Measurements from ENCODE around the gene GALNT15.

Gene GALNT15

DNA sequence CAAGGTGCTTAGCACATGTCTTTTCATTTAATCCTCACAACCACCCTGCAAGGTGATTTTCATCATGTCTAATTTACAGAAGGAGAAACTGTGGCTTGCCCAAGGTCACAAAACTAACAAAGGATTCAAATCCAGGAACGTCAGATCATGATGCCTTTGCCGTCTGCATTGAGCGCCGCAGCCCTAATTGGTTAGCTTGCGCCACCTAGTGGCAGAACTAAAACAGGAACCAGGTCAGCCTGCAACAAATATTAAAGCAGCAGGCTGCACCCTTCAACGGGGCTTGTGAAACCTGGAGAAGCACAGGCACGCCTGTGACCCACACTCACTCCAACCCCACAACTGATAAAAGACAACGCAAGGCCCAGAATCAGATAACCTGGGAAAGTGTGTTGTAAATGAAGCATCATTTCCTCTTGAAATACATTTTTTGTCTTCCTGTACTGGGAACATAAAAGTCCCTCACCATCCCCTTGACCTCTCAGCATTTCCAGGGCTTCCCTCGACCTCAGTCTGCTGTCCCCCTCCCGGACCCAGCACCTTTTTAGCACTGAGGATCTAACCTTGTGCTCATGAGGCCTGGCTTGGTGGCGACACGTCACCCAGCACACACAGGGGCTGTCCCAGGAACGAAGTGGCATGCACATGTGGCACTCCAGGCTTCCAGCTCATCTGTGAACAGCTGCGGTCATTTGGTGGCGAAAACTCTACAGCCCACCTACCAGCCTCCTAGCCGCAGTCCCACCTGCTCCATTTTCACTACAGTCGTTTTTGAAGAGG lies 73.0 kb downstream of the GALNT15 start:
- Histone ChIP-seq H3K4me3 (ENCODE audit: low read length) (no peak overlapping the region), H2AFZ (ENCODE audit: low read depth, low read length) (no peak overlapping the region), H3K9me3 (ENCODE audit: low read length) (no peaks in the 10 kb centered on the region), H3K27me3 (ENCODE audit: insufficient read depth, low read length) (peaks cover 3% of the 10 kb centered on the region), H3K36me3 (ENCODE audit: insufficient read depth, low read length) (no peaks in the 10 kb centered on the region), H3K4me1 (ENCODE audit: insufficient read depth, low read length) (peaks cover 7% of the 10 kb centered on the region)

DNA sequence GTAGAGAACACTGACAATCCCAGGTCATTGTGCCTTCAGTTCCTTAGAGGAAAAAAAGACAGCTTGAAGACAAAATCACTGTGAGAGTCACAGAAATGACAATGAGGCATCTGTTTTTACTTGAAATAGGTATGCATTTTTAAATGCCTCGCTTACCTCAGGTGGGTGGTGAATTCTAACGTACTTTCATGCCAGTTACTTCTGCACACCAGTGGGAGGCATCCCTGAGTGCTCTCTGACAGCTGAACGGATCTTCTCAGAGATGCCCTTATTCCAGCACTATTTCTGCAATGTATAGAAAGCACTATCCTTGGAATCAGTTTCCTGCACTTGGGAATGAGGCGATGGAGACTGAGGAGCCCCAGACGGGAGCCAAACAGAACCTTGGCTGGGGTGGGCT lies 74.1 kb downstream of the GALNT15 start:
- peaks cover 7% of the 10 kb centered on the region for H3K4me1 ChIP-seq (ENCODE audit: insufficient read depth, low read length)
- H3K9me3 ChIP-seq (ENCODE audit: low read length), result no peaks in the 10 kb centered on the region
- H3K36me3 ChIP-seq (ENCODE audit: insufficient read depth, low read length), result no peaks in the 10 kb centered on the region
- peaks cover 3% of the 10 kb centered on the region for H3K27me3 ChIP-seq (ENCODE audit: insufficient read depth, low read length)
- H2AFZ ChIP-seq (ENCODE audit: low read depth, low read length), result no peak overlapping the region
- H3K4me3 ChIP-seq (ENCODE audit: low read length), result no peak overlapping the region

DNA sequence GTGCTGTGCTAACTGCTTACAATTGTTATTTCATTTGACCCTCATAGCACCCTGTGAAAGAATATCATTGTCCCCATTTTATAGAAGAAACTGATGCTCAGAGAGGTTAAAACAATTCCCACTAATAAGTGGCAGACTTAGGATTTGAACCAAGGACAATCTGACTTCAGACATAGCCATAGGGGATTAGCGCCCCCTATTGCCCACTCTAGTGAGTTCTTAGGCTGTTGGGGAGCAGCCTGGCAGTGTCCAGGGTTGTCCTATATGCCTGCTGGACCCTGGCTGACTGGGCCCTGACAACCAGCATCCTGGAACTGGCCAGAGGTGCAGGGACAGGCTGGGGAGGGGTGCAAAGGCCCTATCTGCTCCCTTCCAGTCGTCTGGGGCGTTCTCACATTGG lies 74.9 kb downstream of the GALNT15 start:
- Histone ChIP-seq H3K36me3 (ENCODE audit: insufficient read depth, low read length) (no peaks in the 10 kb centered on the region), H3K9me3 (ENCODE audit: low read length) (no peaks in the 10 kb centered on the region), H3K4me1 (ENCODE audit: insufficient read depth, low read length) (peaks cover 7% of the 10 kb centered on the region), H3K27me3 (ENCODE audit: insufficient read depth, low read length) (peaks cover 2% of the 10 kb centered on the region), H3K4me3 (ENCODE audit: low read length) (no peak overlapping the region), H2AFZ (ENCODE audit: low read depth, low read length) (no peak overlapping the region)

DNA sequence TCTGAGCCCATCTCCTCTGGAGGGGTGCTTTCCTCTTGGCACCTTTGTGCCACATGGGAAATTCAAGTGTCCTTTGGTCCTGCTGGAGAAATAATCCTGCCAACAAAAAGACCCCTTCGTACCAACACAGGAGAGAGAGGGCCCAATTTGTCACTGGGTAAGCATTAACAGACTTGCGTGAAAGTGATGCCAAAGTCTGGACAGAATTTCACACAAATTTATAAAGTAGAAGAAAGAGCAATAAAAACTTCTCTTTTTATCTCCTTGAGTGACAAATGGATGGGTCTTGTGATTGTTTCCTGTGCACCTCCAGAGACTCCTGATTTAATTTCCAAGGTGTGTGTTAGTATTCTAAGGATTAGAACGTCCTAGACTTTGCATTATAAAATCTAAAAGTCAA lies 75.4 kb downstream of the GALNT15 start:
- Histone ChIP-seq H2AFZ (ENCODE audit: low read depth, low read length) (no peak overlapping the region), H3K4me3 (ENCODE audit: low read length) (no peak overlapping the region), H3K9me3 (ENCODE audit: low read length) (no peaks in the 10 kb centered on the region), H3K27me3 (ENCODE audit: insufficient read depth, low read length) (no peaks in the 10 kb centered on the region), H3K4me1 (ENCODE audit: insufficient read depth, low read length) (peaks cover 7% of the 10 kb centered on the region), H3K36me3 (ENCODE audit: insufficient read depth, low read length) (no peaks in the 10 kb centered on the region)

DNA sequence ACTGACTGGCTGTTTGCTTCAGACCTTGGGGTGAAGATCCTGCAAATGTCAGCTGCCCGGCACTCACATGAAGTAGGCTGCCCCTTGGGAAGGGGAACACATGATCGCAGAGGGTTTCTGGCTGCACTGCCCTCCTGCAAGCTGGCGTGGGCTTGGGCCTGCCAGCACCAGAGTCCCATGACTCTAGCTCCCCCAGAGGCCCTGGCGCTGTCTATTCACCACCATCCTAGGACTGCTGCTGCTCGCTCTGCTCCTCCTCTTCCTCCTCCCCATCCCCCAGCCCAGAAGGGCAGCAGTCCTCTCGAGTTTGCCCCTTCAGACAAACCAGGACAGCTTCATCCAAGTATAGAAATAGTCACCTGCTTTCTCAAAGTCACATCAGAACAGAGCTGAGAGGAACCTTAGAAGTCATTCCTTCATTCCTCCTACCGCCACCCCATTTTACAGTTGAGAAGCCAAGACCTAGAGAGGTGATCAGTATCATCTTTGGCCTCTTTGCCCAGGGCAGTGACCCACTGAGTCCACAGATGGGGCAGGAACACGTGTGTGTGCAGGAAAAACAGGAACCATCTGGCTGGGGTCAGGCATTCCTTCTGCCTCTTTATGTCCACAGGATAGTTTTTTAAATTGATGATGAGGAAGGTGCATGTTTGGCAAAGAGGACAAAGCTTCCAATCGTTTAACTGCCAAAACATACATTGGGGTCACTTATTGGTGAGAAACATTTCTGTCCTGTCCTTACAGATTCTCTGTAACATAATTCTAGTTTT lies 77.0 kb downstream of the GALNT15 start:
- H3K9me3 ChIP-seq (ENCODE audit: low read length), result no peaks in the 10 kb centered on the region
- no peak overlapping the region for H2AFZ ChIP-seq (ENCODE audit: low read depth, low read length)
- no peak overlapping the region for H3K4me3 ChIP-seq (ENCODE audit: low read length)
- H3K27me3 ChIP-seq (ENCODE audit: insufficient read depth, low read length), result no peaks in the 10 kb centered on the region
- H3K4me1 ChIP-seq (ENCODE audit: insufficient read depth, low read length), result peaks cover 7% of the 10 kb centered on the region
- no peaks in the 10 kb centered on the region for H3K36me3 ChIP-seq (ENCODE audit: insufficient read depth, low read length)

DNA sequence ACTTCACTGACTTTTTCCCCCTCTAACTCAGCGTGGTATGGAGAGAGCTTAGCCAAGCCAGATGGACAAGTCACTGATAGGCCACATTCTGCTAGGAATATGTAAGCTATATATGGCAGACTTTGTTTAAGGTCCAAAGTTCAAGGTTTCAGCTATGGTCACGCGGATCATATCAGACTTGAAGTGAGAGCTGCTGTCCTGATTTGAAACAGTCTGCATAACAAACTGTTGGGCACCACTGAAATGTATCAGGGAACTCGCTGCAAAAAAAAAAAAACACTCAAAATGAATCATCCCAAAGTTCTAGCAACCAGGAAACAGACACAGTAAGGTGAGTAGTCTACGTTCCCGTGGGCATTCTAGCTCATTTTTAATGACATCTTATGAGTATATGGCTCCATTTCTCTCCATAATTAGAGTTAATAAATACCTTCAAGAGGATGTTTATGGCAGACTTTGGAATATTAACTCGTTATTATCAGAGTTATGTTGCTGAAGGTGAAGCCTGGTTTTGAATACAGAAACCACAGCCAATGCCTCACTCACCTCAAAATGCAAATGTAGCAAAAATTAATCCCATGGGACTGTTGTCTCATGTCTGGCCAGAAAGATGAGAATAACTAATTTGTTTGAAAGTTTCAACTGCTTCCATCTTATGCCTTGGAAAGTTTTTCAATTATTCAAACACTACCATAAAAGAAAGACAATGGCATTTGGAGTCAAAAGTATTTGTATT lies 77.9 kb downstream of the GALNT15 start:
- Histone ChIP-seq H3K36me3 (ENCODE audit: insufficient read depth, low read length) (peaks cover 3% of the 10 kb centered on the region), H2AFZ (ENCODE audit: low read depth, low read length) (no peak overlapping the region), H3K4me3 (ENCODE audit: low read length) (no peak overlapping the region), H3K27me3 (ENCODE audit: insufficient read depth, low read length) (no peaks in the 10 kb centered on the region), H3K9me3 (ENCODE audit: low read length) (no peaks in the 10 kb centered on the region), H3K4me1 (ENCODE audit: insufficient read depth, low read length) (peaks cover 4% of the 10 kb centered on the region)

DNA sequence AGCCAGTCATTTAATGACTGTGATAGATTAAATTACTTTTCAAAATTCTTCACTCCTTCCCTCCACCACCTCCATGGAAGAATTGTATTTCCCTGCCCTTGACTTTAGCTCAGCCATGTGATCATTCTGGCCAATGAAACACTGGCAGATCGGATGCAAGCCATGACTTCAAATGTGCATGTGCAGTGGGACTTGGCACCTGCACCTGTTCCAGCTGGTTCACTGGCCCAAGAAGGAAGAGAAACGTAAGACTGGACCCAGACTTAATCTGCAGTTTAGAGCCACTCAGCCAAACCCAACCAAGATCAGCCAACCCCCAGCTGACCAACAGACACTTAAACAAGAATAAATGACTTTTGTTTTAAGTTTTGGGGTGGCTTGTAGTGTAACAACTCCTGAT lies 78.5 kb downstream of the GALNT15 start:
- no peak overlapping the region for H2AFZ ChIP-seq (ENCODE audit: low read depth, low read length)

DNA sequence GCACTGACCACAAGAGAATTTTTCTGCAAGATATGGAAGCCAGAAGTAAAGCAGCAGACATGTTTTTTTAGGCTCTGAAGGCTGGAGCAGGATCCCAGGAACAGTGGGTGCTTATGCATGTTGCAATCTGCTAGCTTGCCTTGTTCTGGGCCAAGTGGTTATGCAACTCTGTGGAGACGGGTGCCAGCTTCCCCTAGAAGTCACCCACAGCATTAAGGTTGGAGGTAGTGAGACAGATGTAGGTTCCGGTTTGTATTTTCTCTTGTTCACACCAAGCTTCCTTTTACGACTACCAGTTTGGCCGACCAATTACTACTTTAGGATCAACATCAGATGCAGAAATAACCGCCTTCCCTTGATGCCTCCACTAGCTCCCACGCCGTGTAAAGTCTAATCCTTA lies 79.1 kb downstream of the GALNT15 start:
- Histone ChIP-seq H3K4me3 (ENCODE audit: low read length) (no peak overlapping the region), H3K4me1 (ENCODE audit: insufficient read depth, low read length) (no peaks in the 10 kb centered on the region), H2AFZ (ENCODE audit: low read depth, low read length) (no peak overlapping the region), H3K27me3 (ENCODE audit: insufficient read depth, low read length) (no peaks in the 10 kb centered on the region), H3K9me3 (ENCODE audit: low read length) (no peaks in the 10 kb centered on the region), H3K36me3 (ENCODE audit: insufficient read depth, low read length) (peaks cover 3% of the 10 kb centered on the region)

More for the DNA sequence above, 78.5 kb downstream of the GALNT15 start:
- H3K4me1 ChIP-seq (ENCODE audit: insufficient read depth, low read length), result no peaks in the 10 kb centered on the region
- H3K4me3 ChIP-seq (ENCODE audit: low read length), result no peak overlapping the region
- H3K36me3 ChIP-seq (ENCODE audit: insufficient read depth, low read length), result peaks cover 3% of the 10 kb centered on the region
- H3K9me3 ChIP-seq (ENCODE audit: low read length), result no peaks in the 10 kb centered on the region
- no peaks in the 10 kb centered on the region for H3K27me3 ChIP-seq (ENCODE audit: insufficient read depth, low read length)

DNA sequence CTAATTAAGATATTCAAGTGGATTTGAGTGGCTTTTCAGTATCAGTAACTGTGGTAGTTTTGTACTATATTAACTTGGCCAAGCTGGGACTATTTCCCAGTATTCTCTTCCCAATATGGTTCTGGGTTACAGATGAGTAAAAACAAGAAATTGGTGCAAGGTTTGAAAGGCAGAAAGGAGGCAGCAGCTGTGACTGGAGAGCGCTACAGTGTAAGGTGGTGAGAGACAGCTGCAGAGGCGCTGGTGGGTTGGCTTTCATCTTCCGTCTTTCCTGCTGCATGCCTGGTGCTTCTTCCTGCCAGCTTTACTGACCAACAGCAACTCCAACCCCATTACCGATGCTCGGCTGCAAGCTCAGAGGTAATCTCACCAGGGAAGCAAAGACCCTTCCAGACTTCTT lies 80.4 kb downstream of the GALNT15 start:
- no peak overlapping the region for H2AFZ ChIP-seq (ENCODE audit: low read depth, low read length)
- peaks cover 13% of the 10 kb centered on the region for H3K36me3 ChIP-seq (ENCODE audit: insufficient read depth, low read length)
- no peaks in the 10 kb centered on the region for H3K9me3 ChIP-seq (ENCODE audit: low read length)
- no peaks in the 10 kb centered on the region for H3K27me3 ChIP-seq (ENCODE audit: insufficient read depth, low read length)
- no peak overlapping the region for H3K4me3 ChIP-seq (ENCODE audit: low read length)
- no peaks in the 10 kb centered on the region for H3K4me1 ChIP-seq (ENCODE audit: insufficient read depth, low read length)

DNA sequence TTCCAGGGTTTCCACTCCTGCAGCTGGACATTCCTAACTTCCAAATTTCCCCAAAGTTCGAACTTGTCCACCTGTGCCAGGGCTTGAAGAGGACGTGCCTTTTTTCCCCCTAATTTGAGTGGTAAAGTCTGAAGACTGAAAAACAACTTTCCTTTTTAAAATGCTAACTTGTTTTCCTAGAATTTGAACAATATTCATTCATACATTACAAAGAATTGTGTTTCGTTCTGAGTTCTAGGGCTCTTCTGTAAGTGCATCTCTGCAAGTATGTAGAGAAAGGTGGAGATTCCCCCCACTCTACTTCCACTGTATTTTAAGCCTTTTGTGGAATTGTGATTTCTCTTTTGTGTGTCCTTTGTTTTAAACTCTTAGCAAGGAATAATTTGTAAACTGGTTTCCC lies 80.8 kb downstream of the GALNT15 start:
- H3K4me3 ChIP-seq (ENCODE audit: low read length), result no peak overlapping the region
- peaks cover 16% of the 10 kb centered on the region for H3K36me3 ChIP-seq (ENCODE audit: insufficient read depth, low read length)
- no peaks in the 10 kb centered on the region for H3K4me1 ChIP-seq (ENCODE audit: insufficient read depth, low read length)
- no peaks in the 10 kb centered on the region for H3K9me3 ChIP-seq (ENCODE audit: low read length)
- H2AFZ ChIP-seq (ENCODE audit: low read depth, low read length), result no peak overlapping the region
- H3K27me3 ChIP-seq (ENCODE audit: insufficient read depth, low read length), result no peaks in the 10 kb centered on the region

DNA sequence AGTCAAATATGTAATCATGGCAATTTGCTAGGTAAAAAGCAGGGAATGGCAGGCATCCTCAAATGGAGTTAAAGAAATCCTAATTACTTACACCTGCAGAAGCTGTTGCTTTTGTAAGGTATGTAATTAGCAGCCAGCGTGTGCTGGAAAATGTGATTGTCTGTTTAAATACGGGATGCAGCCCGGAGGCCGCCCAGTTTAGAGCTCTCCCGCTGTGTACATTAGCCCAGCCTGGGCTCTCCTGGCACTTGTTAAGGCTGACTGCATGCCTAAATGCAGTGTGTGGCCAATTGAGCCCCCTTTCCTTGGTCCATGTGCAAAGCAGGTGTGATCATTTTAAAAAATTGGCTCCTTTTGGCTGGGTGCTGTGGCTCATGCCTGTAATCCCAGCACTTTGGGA lies 81.2 kb downstream of the GALNT15 start:
- Histone ChIP-seq H2AFZ (ENCODE audit: low read depth, low read length) (no peak overlapping the region), H3K27me3 (ENCODE audit: insufficient read depth, low read length) (no peaks in the 10 kb centered on the region), H3K36me3 (ENCODE audit: insufficient read depth, low read length) (peaks cover 16% of the 10 kb centered on the region), H3K9me3 (ENCODE audit: low read length) (no peaks in the 10 kb centered on the region), H3K4me3 (ENCODE audit: low read length) (no peak overlapping the region), H3K4me1 (ENCODE audit: insufficient read depth, low read length) (no peaks in the 10 kb centered on the region)

DNA sequence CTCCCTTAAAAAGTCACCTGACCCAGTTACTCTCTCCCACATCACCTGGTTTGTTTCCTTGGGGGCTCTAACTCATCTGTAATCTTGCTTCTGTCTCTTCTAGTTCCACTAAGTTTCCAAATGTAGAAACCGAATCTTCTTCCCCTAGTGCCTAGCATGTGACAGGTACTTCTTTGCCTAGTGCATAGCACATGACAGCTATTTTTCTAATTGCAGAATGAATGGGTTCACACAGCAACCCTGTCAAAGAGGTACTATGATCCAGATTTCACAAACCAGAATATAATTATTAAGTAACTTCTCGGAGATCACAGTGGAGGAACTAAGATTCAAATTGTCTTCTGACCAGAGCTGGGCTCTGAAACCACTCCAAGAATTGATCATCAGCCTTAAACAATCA lies 82.8 kb downstream of the GALNT15 start:
- Histone ChIP-seq H3K4me1 (ENCODE audit: insufficient read depth, low read length) (no peaks in the 10 kb centered on the region), H2AFZ (ENCODE audit: low read depth, low read length) (no peak overlapping the region), H3K9me3 (ENCODE audit: low read length) (no peaks in the 10 kb centered on the region), H3K27me3 (ENCODE audit: insufficient read depth, low read length) (no peaks in the 10 kb centered on the region), H3K4me3 (ENCODE audit: low read length) (no peak overlapping the region), H3K36me3 (ENCODE audit: insufficient read depth, low read length) (peaks cover 16% of the 10 kb centered on the region)

DNA sequence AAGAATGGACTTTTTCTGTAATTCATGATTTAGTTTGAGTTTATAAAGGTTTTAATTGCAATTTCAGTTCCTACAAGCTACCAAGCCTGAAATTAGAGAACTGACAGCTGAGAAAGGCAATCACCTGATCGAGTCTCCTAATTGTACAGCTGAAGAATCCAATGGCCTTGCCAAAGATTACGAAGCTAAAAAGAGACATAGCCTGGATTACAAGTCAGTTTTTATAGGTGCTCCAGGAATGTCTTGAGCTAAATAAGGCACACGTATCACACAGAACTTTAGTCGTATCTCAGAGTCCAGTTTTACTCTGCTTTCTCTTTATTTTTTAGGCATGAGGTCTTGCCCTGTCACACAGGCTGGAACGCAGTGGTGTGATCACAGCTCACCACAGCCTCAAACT lies 83.7 kb downstream of the GALNT15 start:
- H3K4me3 ChIP-seq (ENCODE audit: low read length), result no peak overlapping the region
- H3K27me3 ChIP-seq (ENCODE audit: insufficient read depth, low read length), result no peaks in the 10 kb centered on the region
- H2AFZ ChIP-seq (ENCODE audit: low read depth, low read length), result no peak overlapping the region
- peaks cover 16% of the 10 kb centered on the region for H3K36me3 ChIP-seq (ENCODE audit: insufficient read depth, low read length)
- H3K4me1 ChIP-seq (ENCODE audit: insufficient read depth, low read length), result peaks cover under 1% of the 10 kb centered on the region
- H3K9me3 ChIP-seq (ENCODE audit: low read length), result no peaks in the 10 kb centered on the region
